BLaER1 (cell line): ENCODE results near the gene SH3YL1.

ENCODE experiments used
- H3K27ac ChIP-seq: shearing (Covaris generic); formaldehyde crosslinking; 2 replicates; pipeline ENCODE4 v1.8.1; 2022
- H3K27me3 ChIP-seq: shearing (Covaris generic); formaldehyde crosslinking; 2 replicates; pipeline ENCODE4 v1.8.1; 2022
- H3K36me3 ChIP-seq: shearing (Covaris generic); formaldehyde crosslinking; 2 replicates; pipeline ENCODE4 v1.8.1; 2022
- H3K4me1 ChIP-seq: shearing (Covaris generic); formaldehyde crosslinking; 2 replicates; pipeline ENCODE4 v1.8.1; 2022
- H3K4me2 ChIP-seq: shearing (Covaris generic); formaldehyde crosslinking; 2 replicates; pipeline ENCODE4 v1.8.1; 2022
- H3K4me3 ChIP-seq: shearing (Covaris generic); formaldehyde crosslinking; 2 replicates; pipeline ENCODE4 v1.8.1; 2022
- H3K9ac ChIP-seq: shearing (Covaris generic); formaldehyde crosslinking; 2 replicates; pipeline ENCODE4 v1.8.1; 2022
- H3K9me3 ChIP-seq: shearing (Covaris generic); formaldehyde crosslinking; 2 replicates; pipeline ENCODE4 v1.8.1; 2022
- H4K20me1 ChIP-seq: shearing (Covaris generic); formaldehyde crosslinking; 2 replicates; pipeline ENCODE4 v1.8.1; 2022
- Cebpa-rat ChIP-seq: shearing (Covaris generic); IDR thresholded peaks from 2 replicates; pipeline ENCODE4 v1.8.1; 2022

SH3YL1 gene

DNA sequence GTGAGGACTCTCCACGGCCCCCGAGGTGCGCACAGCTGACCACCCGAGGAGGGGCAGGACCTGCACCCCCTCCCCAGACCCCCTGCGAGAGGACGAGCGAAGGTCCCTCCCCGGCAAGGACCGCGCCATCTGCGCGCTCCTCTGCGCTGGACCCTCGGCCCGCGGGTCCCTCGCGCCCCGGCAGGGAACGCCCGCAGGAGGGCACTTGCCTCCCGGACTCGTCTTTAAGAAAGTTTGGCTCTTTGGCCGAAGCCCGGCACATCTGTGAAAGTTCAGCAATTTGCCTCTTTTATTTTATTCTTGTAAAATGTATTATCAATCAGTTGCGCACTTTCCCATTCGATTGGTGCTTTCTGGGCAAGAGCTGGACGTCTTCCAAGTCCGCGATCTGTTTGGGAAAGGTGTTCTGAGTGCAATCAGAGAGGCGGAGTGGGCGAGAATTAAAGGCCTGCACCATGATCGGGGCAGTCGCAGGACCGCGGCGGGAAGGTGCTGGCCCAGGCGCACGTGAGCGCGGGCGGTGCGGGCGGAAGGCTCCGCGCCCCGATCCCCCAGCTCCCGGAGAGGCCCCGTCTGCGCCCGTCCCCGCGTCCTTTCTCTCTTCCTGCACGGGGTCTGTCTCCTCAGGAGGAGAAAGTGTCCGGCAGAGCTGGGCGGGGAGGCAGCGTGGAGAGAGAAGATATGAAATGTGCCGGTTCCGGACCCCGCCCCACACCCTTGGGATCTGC is 25.7 kb upstream of the SH3YL1 start:
- no peak for TF ChIP-seq Cebpa-rat
- Histone ChIP-seq H3K4me2 (peak overlapping the region; percentile 92), H3K27me3 (peaks cover 78% of the 10 kb centered on the region), H3K36me3 (peaks cover 5% of the 10 kb centered on the region; the same call in 1 of the 2 replicates), H3K9ac (0 out of 2 replicates have a peak overlapping the region, but pooled peaks have one; percentile 10), H3K9me3 (no peaks in the 10 kb centered on the region; the same call in 1 of the 2 replicates), H4K20me1 (peaks cover 45% of the 10 kb centered on the region), H3K4me3 (peak overlapping the region; percentile 61), H3K4me1 (peaks cover 25% of the 10 kb centered on the region), H3K27ac (no peak overlapping the region)

DNA sequence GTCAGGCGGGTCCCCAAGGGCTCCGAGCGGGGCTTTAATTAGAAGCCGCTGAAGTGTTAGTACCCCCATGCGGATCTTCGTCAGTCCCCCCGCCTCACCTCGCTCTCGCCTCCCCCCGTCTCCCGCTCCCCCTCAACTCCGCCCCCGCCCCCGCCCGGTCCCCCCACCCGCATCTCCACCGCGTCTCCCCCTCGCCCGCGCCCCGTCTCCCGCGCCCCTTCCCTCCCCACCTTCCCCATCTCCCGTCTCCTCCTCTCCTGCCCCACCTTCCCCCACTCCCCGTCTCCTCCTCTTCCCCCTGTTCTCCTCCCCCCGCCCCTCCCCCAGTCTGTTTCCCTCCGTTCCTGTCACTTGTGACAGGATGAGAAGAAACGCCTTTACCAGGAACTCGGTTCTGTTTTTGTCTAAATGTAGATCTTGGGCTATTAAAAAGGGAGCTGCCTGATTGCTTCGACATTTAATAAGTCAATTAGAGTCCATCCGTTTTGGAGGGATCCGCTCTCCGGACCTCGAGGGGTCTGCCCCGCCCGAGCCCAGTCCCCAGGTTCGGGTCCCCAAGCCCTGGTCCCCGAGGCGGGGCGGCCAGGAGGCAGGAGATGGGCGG is 25.0 kb upstream of the SH3YL1 start:
- Histone ChIP-seq H4K20me1 (peaks cover 52% of the 10 kb centered on the region), H3K9ac (0 out of 2 replicates have a peak overlapping the region, but pooled peaks have one; percentile 10), H3K4me1 (peaks cover 25% of the 10 kb centered on the region), H3K4me3 (peak overlapping the region; percentile 67), H3K9me3 (no peaks in the 10 kb centered on the region; the same call in 1 of the 2 replicates), H3K27ac (no peak overlapping the region), H3K4me2 (peak overlapping the region; percentile 92), H3K36me3 (peaks cover 11% of the 10 kb centered on the region; the same call in 1 of the 2 replicates), H3K27me3 (peaks cover 78% of the 10 kb centered on the region)
- no peak for TF ChIP-seq Cebpa-rat

DNA sequence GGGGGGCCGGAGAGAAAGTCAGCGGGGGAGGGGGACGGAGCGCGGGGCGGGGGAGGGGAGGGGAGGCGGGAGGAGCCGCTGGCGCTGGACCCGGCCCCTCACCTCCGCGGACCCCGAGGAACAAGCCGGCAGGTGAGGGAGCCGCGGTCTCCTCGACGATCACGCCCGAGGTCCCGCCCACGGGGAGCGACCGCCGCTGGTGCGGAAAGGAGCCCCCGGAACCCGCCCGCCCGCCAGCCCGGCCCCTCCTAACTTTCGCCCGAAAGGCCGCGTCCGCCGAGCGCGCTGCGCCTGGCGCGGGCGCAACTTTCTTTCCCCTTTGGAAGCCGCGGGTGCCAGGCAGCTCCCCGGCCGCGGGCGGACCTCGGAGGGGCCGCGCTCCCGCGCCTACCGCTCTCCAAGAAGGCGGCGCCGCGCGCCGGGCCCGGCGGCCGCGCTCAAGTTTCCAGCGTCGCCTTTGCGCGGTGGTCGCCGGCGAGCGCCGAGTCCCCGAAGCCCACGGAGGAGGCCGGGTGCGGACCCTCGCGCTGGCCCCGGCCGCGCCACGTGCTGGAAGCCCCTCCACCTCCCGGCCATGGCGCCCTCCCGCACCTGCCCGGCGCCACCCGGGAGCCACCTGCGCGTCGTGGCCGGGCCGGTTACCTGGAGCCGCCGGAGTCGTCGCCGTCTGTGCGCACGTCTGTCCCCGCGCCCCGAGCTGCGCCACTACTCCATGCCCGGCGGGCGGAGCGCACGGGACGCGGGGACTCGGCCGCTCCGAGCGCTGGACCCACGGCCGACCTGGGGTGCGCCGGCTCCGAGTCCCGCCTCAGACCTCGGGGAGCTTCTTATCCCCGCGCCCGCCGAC is 24.3 kb upstream of the SH3YL1 start, which contains the start of gene ALKAL2:
Gene ALKAL2, minus strand, starts transcription at position 181 of the 847 bp plus-strand sequence. CDS start 256 bp downstream, outside the sequence.
- Histone ChIP-seq H3K4me2 (peak within 1 kb of the TSS; percentile 92), H4K20me1 (peaks cover 59% of the 10 kb centered on the region), H3K36me3 (peaks cover 19% of the 10 kb centered on the region; the same call in 1 of the 2 replicates), H3K9me3 (no peaks in the 10 kb centered on the region; the same call in 1 of the 2 replicates), H3K9ac (peak within 1 kb of the TSS; percentile 29; the same call in 1 of the 2 replicates), H3K4me1 (peaks cover 25% of the 10 kb centered on the region), H3K27me3 (peaks cover 78% of the 10 kb centered on the region), H3K4me3 (peak within 1 kb of the TSS; percentile 67), H3K27ac (no peak within 1 kb of the TSS)
- TF ChIP-seq Cebpa-rat = no peak

DNA sequence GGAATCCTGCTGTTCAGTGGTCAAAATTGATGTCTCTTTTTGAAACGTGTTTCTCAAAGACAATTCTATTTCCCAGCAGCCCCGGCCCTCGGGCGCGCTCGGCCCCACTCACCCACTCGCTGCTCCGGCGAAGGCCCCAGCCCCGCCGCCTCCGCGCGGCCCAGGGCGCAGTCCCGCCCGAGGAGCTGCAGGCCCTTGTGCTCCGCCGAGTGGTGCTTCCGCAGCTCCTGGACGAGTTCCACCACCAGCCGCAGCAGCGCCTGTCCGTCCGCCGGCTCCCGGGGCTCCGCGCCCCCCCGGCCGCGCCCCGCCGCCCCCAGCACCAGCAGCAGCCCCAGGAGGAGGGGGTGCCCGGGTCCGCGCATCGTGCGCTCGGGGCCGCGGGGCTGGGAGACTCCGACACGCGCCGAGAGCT is 23.6 kb upstream of the SH3YL1 start:
- Histone ChIP-seq H3K9ac (peak overlapping the region; percentile 29; the same call in 1 of the 2 replicates), H3K27me3 (peaks cover 76% of the 10 kb centered on the region), H3K36me3 (peaks cover 25% of the 10 kb centered on the region), H3K27ac (no peak overlapping the region), H3K4me3 (peak overlapping the region; percentile 67), H3K4me1 (peaks cover 25% of the 10 kb centered on the region), H3K4me2 (peak overlapping the region; percentile 85), H3K9me3 (no peaks in the 10 kb centered on the region), H4K20me1 (peaks cover 66% of the 10 kb centered on the region)
- no peak for TF ChIP-seq Cebpa-rat

DNA sequence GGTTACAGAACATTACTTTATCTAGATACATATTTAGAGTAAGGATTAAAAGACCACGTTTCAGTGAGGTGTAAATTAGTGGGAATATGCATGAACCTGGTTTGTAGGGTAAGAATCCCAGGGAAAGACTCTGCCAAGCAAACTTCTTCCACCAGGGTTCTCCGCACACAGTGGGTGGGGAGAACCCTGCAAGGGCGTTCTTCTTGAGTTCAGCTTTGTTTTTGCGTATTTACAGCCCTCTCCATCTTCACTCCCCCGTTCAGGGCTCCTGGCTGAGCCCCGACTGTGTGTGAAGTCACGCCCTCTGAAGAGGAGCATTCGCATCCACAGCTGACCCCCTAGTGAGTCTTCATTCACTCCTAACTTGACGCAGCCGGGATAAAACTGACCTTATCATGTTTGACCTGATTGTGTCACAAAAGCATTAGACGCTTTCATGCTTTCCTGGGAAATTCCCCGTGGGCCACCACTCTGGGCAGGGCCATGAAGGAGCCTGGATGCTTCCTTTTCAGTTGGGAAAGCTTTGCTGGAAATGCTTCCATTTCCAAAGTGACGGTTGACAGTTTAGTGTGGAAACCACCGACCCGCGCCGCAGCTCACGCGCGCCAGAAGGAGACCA is 23.1 kb upstream of the SH3YL1 start:
- peak overlapping the region; percentile 85 for H3K4me2 ChIP-seq
- H3K9ac ChIP-seq = no peak overlapping the region
- no peak for TF ChIP-seq Cebpa-rat

DNA sequence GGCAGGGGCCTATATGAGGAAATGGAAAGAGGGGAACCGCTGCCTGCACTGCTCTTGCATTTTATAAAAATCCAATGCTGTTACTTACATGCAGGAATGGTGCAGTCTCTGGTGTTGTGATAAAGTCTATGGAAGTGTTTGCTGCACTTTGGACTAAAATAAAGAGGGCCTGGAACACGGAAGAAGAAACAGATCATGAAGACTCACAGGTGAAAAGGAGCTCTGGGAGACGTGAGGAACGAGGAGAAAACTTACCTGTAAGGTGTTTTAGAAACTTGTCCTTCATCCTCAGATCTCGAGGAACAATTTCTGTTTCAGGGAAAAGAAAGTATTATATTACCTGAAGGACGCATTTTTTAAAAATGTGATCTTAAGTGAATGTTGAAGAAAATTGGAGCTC is 22.2 kb upstream of the SH3YL1 start:
- no peak for TF ChIP-seq Cebpa-rat
- H3K27ac ChIP-seq = no peak overlapping the region
- no peaks in the 10 kb centered on the region for H3K9me3 ChIP-seq
- H3K4me3 ChIP-seq = no peak overlapping the region
- H3K4me1 ChIP-seq = peaks cover 25% of the 10 kb centered on the region
- H3K27me3 ChIP-seq = peaks cover 63% of the 10 kb centered on the region
- H3K4me2 ChIP-seq = no peak overlapping the region
- peaks cover 40% of the 10 kb centered on the region for H3K36me3 ChIP-seq
- peaks cover 80% of the 10 kb centered on the region for H4K20me1 ChIP-seq
- no peak overlapping the region for H3K9ac ChIP-seq

More for the DNA sequence above, 23.1 kb upstream of the SH3YL1 start:
- Histone ChIP-seq H3K4me3 (peak overlapping the region; percentile 67), H3K27me3 (peaks cover 71% of the 10 kb centered on the region), H3K9me3 (no peaks in the 10 kb centered on the region), H3K4me1 (peaks cover 25% of the 10 kb centered on the region), H3K27ac (no peak overlapping the region), H3K36me3 (peaks cover 31% of the 10 kb centered on the region), H4K20me1 (peaks cover 72% of the 10 kb centered on the region)

DNA sequence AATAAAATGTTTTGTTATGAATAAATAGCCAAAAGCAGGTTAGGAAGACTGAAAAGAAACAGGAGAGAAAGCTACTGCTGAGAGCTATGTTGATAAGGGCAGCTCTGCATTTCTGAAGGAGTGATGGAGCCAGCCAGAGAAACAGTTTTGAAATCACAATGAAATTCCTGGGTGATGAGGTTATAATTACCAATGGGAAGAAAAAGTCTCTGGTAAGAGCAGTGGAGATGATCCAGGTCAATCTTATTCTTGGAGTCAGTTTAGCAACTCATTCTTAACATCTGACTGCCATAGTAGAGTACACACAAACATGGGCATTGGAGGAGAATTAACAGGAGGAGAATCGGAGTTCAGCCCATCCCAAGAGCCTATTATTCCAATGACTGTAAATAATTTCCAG is 21.7 kb upstream of the SH3YL1 start:
- H3K4me3 ChIP-seq = no peak overlapping the region
- H3K4me2 ChIP-seq = no peak overlapping the region
- peaks cover 25% of the 10 kb centered on the region for H3K4me1 ChIP-seq
- no peaks in the 10 kb centered on the region for H3K9me3 ChIP-seq
- H3K36me3 ChIP-seq = peaks cover 45% of the 10 kb centered on the region
- peaks cover 58% of the 10 kb centered on the region for H3K27me3 ChIP-seq
- peaks cover 85% of the 10 kb centered on the region for H4K20me1 ChIP-seq
- no peak for TF ChIP-seq Cebpa-rat
- no peak overlapping the region for H3K27ac ChIP-seq
- H3K9ac ChIP-seq = no peak overlapping the region

DNA sequence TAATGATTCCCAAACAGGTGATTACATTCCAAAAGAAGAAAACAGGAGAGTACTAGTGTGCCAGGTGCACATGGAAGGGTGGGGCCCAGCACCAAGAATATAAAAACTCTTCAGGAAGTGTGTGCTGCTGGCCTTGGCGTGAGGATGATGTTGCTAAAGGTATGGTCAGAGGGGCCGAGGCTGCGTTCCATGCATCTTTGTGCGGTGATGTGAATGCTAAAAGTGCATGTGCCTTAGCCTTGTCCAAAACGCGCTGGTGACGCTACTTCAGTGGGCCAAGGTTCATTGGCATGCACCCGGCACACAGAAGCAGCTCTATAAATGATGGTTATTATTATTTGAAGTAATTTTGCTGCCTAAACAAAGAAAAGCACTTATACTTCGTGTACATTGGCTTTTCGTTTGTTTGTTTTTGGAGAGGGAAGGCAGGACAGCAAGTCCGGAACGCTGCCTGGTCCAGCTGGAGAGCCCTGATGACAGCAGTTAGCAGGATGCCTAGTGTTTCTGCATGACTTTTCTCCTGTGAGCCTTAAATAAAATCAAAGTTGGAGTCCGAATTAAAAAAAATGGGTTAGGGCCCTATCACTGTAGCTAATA is 21.2 kb upstream of the SH3YL1 start:
- peaks cover 50% of the 10 kb centered on the region for H3K36me3 ChIP-seq
- H3K4me1 ChIP-seq = peaks cover 24% of the 10 kb centered on the region
- H3K4me2 ChIP-seq = no peak overlapping the region
- H3K27me3 ChIP-seq = peaks cover 52% of the 10 kb centered on the region
- no peaks in the 10 kb centered on the region for H3K9me3 ChIP-seq
- H4K20me1 ChIP-seq = peaks cover 90% of the 10 kb centered on the region
- H3K9ac ChIP-seq = no peak overlapping the region
- TF ChIP-seq Cebpa-rat = no peak
- no peak overlapping the region for H3K27ac ChIP-seq
- H3K4me3 ChIP-seq = no peak overlapping the region
